ENCODE measurements around the gene SNX12.

- TF ChIP-seq, protein P1, sequence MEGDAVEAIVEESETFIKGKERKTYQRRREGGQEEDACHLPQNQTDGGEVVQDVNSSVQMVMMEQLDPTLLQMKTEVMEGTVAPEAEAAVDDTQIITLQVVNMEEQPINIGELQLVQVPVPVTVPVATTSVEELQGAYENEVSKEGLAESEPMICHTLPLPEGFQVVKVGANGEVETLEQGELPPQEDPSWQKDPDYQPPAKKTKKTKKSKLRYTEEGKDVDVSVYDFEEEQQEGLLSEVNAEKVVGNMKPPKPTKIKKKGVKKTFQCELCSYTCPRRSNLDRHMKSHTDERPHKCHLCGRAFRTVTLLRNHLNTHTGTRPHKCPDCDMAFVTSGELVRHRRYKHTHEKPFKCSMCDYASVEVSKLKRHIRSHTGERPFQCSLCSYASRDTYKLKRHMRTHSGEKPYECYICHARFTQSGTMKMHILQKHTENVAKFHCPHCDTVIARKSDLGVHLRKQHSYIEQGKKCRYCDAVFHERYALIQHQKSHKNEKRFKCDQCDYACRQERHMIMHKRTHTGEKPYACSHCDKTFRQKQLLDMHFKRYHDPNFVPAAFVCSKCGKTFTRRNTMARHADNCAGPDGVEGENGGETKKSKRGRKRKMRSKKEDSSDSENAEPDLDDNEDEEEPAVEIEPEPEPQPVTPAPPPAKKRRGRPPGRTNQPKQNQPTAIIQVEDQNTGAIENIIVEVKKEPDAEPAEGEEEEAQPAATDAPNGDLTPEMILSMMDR (IDR thresholded peaks at IDR 0.05): no peak
- TF ChIP-seq ZFX (IDR thresholded peaks at IDR 0.05; ENCODE audit: borderline replicate concordance): no peak
Measured at GRCh38 chrX:71060127-71060526, 8.0 kb downstream of the SNX12 start.

Data from 22Rv1 (cell line).